GM12891 (cell line): Measurements from ENCODE around the gene CYP24A1.

Source experiments
- POLR2A ChIP-seq: IDR thresholded peaks from 2 replicates; pipeline ENCODE4 v1.6.1; 2011; ENCODE audit warnings: low read depth, low read length, control low read depth
- POLR2AphosphoS5 ChIP-seq: IDR thresholded peaks from 2 replicates; pipeline ENCODE4 v1.6.1; 2011; ENCODE audit warnings: low read depth, low read length, control low read depth

DNA sequence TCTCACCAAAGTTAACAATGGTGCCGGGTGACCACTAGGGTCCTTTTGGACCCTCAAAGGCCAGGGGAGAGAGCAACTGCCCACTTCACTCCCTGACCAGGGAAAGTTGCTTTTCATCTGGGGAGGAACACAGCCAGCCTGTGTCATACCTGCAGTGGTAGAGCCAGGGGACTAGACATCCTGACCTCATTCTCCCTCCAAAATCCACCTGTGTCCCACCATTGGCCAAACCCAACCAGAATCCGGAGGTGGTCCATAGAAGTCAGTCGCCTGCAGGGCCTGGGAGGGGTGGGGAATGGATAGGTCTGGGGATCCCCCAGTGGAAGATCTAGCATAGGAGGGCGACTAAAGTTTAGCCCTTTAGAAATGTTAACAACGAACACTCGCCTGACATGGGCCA, 46.9 kb upstream of the CYP24A1 start:
- TF ChIP-seq POLR2A (no peak), POLR2AphosphoS5 (no peak)
